Astrocyte of the cerebellum (primary cell): Measurements from ENCODE around the gene PAM16.
A peak's percentile ranks its signal among the peaks of the same experiment; 100 is the strongest.

Experiments used
- DNase-seq: peaks from one replicate; pipeline ENCODE4 v3.0.0-alpha.2; 2011; ENCODE audit warnings: low read depth
- H3K4me3 ChIP-seq: 2 replicates; pipeline ENCODE4 v1.5.1; 2011; ENCODE audit warnings: mild to moderate bottlenecking, low read depth, low read length, moderate library complexity
- CTCF ChIP-seq: IDR thresholded peaks from 2 replicates; pipeline ENCODE4 v1.5.1; 2012; ENCODE audit warnings: low read length, low read depth, moderate library complexity, mild to moderate bottlenecking; ENCODE audit errors: missing control alignments
- in situ Hi-C: cut with HindIII; loops from 2 replicates; pipeline ENCODE4 v1.10.0; 2017; ENCODE audit warnings: low sequenced_read_pairs

Gene PAM16

GRCh38 chr16:4332623-4333307, 18.4 kb downstream of the PAM16 start:
- in situ Hi-C loops, result no loop called here
- DNase-seq, result no peak
- no peak for TF ChIP-seq CTCF
- no peak overlapping the region for H3K4me3 ChIP-seq

GRCh38 chr16:4332083-4332482, 19.0 kb downstream of the PAM16 start:
- DNase-seq, result no peak
- TF ChIP-seq CTCF, result no peak
- no peak overlapping the region for H3K4me3 ChIP-seq
- in situ Hi-C loops, result no loop called here

- DNase-seq, result no peak
- no peak overlapping the region for H3K4me3 ChIP-seq
- peak; percentile 96 for TF ChIP-seq CTCF
- in situ Hi-C loops, result no loop called here
These were observed 20.7 kb downstream of the PAM16 start for GRCh38 chr16:4330277-4330874.

- no peak for TF ChIP-seq CTCF
- DNase-seq, result no peak
- H3K4me3 ChIP-seq, result no peak overlapping the region
- in situ Hi-C loops, result no loop called here
These were observed 22.0 kb downstream of the PAM16 start for GRCh38 chr16:4328782-4329775.

GRCh38 chr16:4328046-4328781, 22.9 kb downstream of the PAM16 start:
- peak overlapping the region; percentile 25 for H3K4me3 ChIP-seq
- in situ Hi-C loops, result no loop called here
- peak; percentile 69 for TF ChIP-seq CTCF
- no peak for DNase-seq

GRCh38 chr16:4327386-4328045, 23.6 kb downstream of the PAM16 start:
- no peak for TF ChIP-seq CTCF
- peak overlapping the region; percentile 25 for H3K4me3 ChIP-seq
- in situ Hi-C loops, result no loop called here
- no peak for DNase-seq
